Measurements from ENCODE around the gene AMOTL2. TPM values are rescaled to one million over a fixed set of nuclear protein-coding genes. Genes with fewer than 3 reads are reported as not detected.

The AMOTL2 gene
- total and polyA plus RNA-seq, 2 experiments from 2014 or later, result 63.9 to 81.6 TPM

- no peak overlapping the region for H3K4me3 ChIP-seq
- no peak overlapping the region for H3K27ac ChIP-seq
- no peaks in the 10 kb centered on the region for H4K20me1 ChIP-seq (ENCODE audit: insufficient read depth, poor library complexity, severe bottlenecking)
- 93% methylated on average over 5 of the region's 5 CpGs for WGBS (ENCODE audit: low lambda C conversion rate, missing lambda C conversion rate)
- H3K79me2 ChIP-seq, result no peaks in the 10 kb centered on the region
- no peaks in the 10 kb centered on the region for H3K9me3 ChIP-seq (ENCODE audit: low read depth)
- no peaks in the 10 kb centered on the region for H3K36me3 ChIP-seq (replicated peaks; ENCODE audit: insufficient read depth, low read depth)
- DNase-seq (ENCODE audit: low spot score), result no peak
- H3K9me2 ChIP-seq (replicated peaks; ENCODE audit: insufficient read depth), result no peaks in the 10 kb centered on the region
- H3K4me1 ChIP-seq (ENCODE audit: insufficient read depth), result peaks cover 41% of the 10 kb centered on the region
- TF ChIP-seq EZH2phosphoT487 (IDR thresholded peaks at IDR 0.05; ENCODE audit: low read depth, severe bottlenecking, unreplicated experiment), result no peak
- TF ChIP-seq EZH2 (IDR thresholded peaks at IDR 0.05; ENCODE audit: borderline replicate concordance), result no peak
- TF ChIP-seq CTCF (IDR thresholded peaks at IDR 0.05; ENCODE audit: poor library complexity), result no peak
- no peak overlapping the region for H3K4me2 ChIP-seq
- no peak overlapping the region for H2AFZ ChIP-seq
- H3K27me3 ChIP-seq, result no peaks in the 10 kb centered on the region
Observed at GRCh38 chr3:134311693-134312071, 62.6 kb downstream of the AMOTL2 start.

GRCh38 chr3:134311265-134311664 is 63.0 kb downstream of the AMOTL2 start:
- H3K27me3 ChIP-seq, result no peaks in the 10 kb centered on the region
- no peaks in the 10 kb centered on the region for H3K9me3 ChIP-seq (ENCODE audit: low read depth)
- no peak overlapping the region for H2AFZ ChIP-seq
- peaks cover 41% of the 10 kb centered on the region for H3K4me1 ChIP-seq (ENCODE audit: insufficient read depth)
- DNase-seq (ENCODE audit: low spot score), result no peak
- no peaks in the 10 kb centered on the region for H3K79me2 ChIP-seq
- WGBS (ENCODE audit: low lambda C conversion rate, missing lambda C conversion rate), result 88% methylated on average over 2 of the region's 2 CpGs
- H3K36me3 ChIP-seq (replicated peaks; ENCODE audit: insufficient read depth, low read depth), result no peaks in the 10 kb centered on the region
- no peak overlapping the region for H3K4me3 ChIP-seq
- TF ChIP-seq CTCF (IDR thresholded peaks at IDR 0.05; ENCODE audit: poor library complexity), result no peak
- no peak for TF ChIP-seq EZH2phosphoT487 (IDR thresholded peaks at IDR 0.05; ENCODE audit: low read depth, severe bottlenecking, unreplicated experiment)
- TF ChIP-seq EZH2 (IDR thresholded peaks at IDR 0.05; ENCODE audit: borderline replicate concordance), result no peak
- H3K4me2 ChIP-seq, result no peak overlapping the region
- H4K20me1 ChIP-seq (ENCODE audit: insufficient read depth, poor library complexity, severe bottlenecking), result no peaks in the 10 kb centered on the region
- no peaks in the 10 kb centered on the region for H3K9me2 ChIP-seq (replicated peaks; ENCODE audit: insufficient read depth)
- H3K27ac ChIP-seq, result peak overlapping the region; percentile 88

- Histone ChIP-seq H3K27ac (peak overlapping the region; percentile 88), H3K4me2 (peak overlapping the region; percentile 38), H3K27me3 (no peaks in the 10 kb centered on the region), H3K9me2 (replicated peaks; ENCODE audit: insufficient read depth) (no peaks in the 10 kb centered on the region), H3K9me3 (ENCODE audit: low read depth) (no peaks in the 10 kb centered on the region), H3K4me1 (ENCODE audit: insufficient read depth) (peaks cover 41% of the 10 kb centered on the region), H4K20me1 (ENCODE audit: insufficient read depth, poor library complexity, severe bottlenecking) (no peaks in the 10 kb centered on the region), H3K79me2 (no peaks in the 10 kb centered on the region), H2AFZ (peak overlapping the region; percentile 17), H3K4me3 (no peak overlapping the region), H3K36me3 (replicated peaks; ENCODE audit: insufficient read depth, low read depth) (no peaks in the 10 kb centered on the region)
- TF ChIP-seq EZH2 (IDR thresholded peaks at IDR 0.05; ENCODE audit: borderline replicate concordance), result no peak
- no peak for TF ChIP-seq CTCF (IDR thresholded peaks at IDR 0.05; ENCODE audit: poor library complexity)
- TF ChIP-seq EZH2phosphoT487 (IDR thresholded peaks at IDR 0.05; ENCODE audit: low read depth, severe bottlenecking, unreplicated experiment), result no peak
- DNase-seq (ENCODE audit: low spot score), result peak; percentile 71
- WGBS (ENCODE audit: low lambda C conversion rate, missing lambda C conversion rate), result 66% methylated on average over 9 of the region's 9 CpGs
Observed at GRCh38 chr3:134309987-134310700, 64.1 kb downstream of the AMOTL2 start.

Data from hepatocyte (in vitro differentiated cells).